Right lobe of liver (tissue), 6 donors: ENCODE results near the gene NBAS. TPM values are rescaled to one million over a fixed set of nuclear protein-coding genes. Genes with fewer than 3 reads are reported as not detected.

Experiments used
- ATAC-seq, 4 donors: fragments of 200-7000 bp; cut with Tn5 transposase; one replicate each; pipeline ENCODE4 v1.9.1; 2020; ENCODE audit warnings: mild to moderate bottlenecking in 4 of 4, moderate library complexity in 4 of 4
- DNase-seq, 3 donors: peaks; one replicate each; pipeline ENCODE4 v3.0.0-alpha.2; 2020
- H3K27ac ChIP-seq, 3 donors: fragments of 200-600 bp; one replicate each; pipeline ENCODE4 v1.8.0; 2022
- H3K27me3 ChIP-seq, 2 donors: fragments of 200-600 bp; one replicate each; pipeline ENCODE4 v1.8.0; 2022
- H3K36me3 ChIP-seq, 4 donors: fragments of 200-600 bp; sonication (generic) in 1 of 4; one replicate each; pipeline versions ENCODE4 v1.5.1 to v1.8.0; 2017 to 2022; ENCODE audit warnings: control low read depth in 1 of 4
- H3K4me1 ChIP-seq, 4 donors: fragments of 200-600 bp; sonication (generic) in 1 of 4; one replicate each; pipeline versions ENCODE4 v1.5.1 to v1.8.0; 2017 to 2022; ENCODE audit warnings: control low read depth in 1 of 4
- H3K4me3 ChIP-seq, 3 donors: fragments of 200-600 bp; one replicate each; pipeline ENCODE4 v1.8.0; 2022
- H3K9me3 ChIP-seq, 4 donors: fragments of 200-600 bp; sonication (generic) in 1 of 4; one replicate each; pipeline versions ENCODE4 v1.5.1 to v1.8.0; 2017 to 2022; ENCODE audit warnings: control low read depth in 1 of 4
- POLR2A ChIP-seq: fragments of 450-650 bp; IDR thresholded peaks from one replicate; pipeline ENCODE4 v1.6.1; 2017; ENCODE audit warnings: antibody characterized with exemption, mild to moderate bottlenecking
- WGBS: methylation state at CpG from one replicate; pipeline ENCODE4 v1.1.6; 2018; ENCODE audit warnings: low coverage, low lambda C conversion rate; ENCODE audit not compliant: insufficient coverage; ENCODE audit errors: missing lambda C conversion rate; 5-methylcytosine and 5-hydroxymethylcytosine counted together
- intact Hi-C, 2 donors: fragments of 100-400 bp; cut with DNase I; formaldehyde crosslinking; loops; one replicate each; pipeline versions ENCODE4 v1.11.2 to v1.14.1; 2022
- total RNA-seq, 6 experiments: library from RNA; depleted of rRNA in 2 of 6; stranded (reverse); fragments of >200 nt in 2 of 6; fragmentation: NEBNext Ultra II Directional in 3 of 6; extraction: Animal tissue kit (Norgen Biotek cat#: 25700) in 3 of 6; gene quantifications; one replicate each; pipeline versions ENCODE4 v1.1.0 to v1.2.4, GENCODE V29; 2016 to 2023
- TF ChIP-seq, protein P1 (sequence below), 4 donors: fragments of 200-600 bp in 3 of 4; fragments of 450-650 bp in 1 of 4; IDR thresholded peaks; one replicate each; pipeline versions ENCODE4 v1.5.1 to v1.8.0; 2016 to 2022; ENCODE audit warnings: antibody characterized with exemption in 4 of 4, mild to moderate bottlenecking in 2 of 4
- donor health status: DM: no; HTN: yes; CAD: no.
- donor health status: DM: no; HTN: no; CAD: no.
- donor health status: DM: no; HTN: no; CAD: no.
- donor health status: DM: no; HTN: yes; CAD: no.
- donor health status: DM: no; HTN: yes; CAD: no.

NBAS gene
- total RNA-seq, 6 experiments from 2014 or later, result 16.1 to 21.8 (median 18.5) TPM

DNA sequence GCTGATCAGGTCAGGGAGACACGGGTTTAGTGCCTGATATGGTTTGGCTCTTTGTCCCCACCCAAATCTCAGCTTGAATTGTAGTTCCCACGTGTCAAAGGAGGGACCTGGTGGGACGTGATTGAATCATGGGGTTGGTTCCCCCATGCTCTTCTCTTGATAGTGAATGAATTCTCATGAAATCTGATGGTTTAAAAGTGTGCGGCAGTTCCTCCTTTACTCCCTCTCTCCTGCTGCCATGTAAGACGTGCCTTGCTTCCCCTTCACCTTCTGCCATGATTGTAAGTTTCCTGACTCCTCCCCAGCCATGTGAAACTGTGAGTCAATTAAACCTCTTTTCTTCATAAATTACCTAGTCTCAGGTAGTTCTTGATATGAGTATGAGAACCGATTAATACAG lies 424.5 kb downstream of the NBAS start:
- Histone ChIP-seq H3K27me3 (no peaks in the 10 kb centered on the region), H3K9me3 (no peaks in the 10 kb centered on the region), H3K27ac (no peak overlapping the region), H3K4me1 (no peaks in the 10 kb centered on the region), H3K36me3 (no peaks in the 10 kb centered on the region), H3K4me3 (no peak overlapping the region)
- DNase-seq (no peak), ATAC-seq (no peak)
- whole genome bisulfite sequencing, result 73% methylated on average over 4 of the region's 6 CpGs
- intact Hi-C loops, result no loop called here
- TF ChIP-seq POLR2A, result no peak
- TF ChIP-seq, protein P1, sequence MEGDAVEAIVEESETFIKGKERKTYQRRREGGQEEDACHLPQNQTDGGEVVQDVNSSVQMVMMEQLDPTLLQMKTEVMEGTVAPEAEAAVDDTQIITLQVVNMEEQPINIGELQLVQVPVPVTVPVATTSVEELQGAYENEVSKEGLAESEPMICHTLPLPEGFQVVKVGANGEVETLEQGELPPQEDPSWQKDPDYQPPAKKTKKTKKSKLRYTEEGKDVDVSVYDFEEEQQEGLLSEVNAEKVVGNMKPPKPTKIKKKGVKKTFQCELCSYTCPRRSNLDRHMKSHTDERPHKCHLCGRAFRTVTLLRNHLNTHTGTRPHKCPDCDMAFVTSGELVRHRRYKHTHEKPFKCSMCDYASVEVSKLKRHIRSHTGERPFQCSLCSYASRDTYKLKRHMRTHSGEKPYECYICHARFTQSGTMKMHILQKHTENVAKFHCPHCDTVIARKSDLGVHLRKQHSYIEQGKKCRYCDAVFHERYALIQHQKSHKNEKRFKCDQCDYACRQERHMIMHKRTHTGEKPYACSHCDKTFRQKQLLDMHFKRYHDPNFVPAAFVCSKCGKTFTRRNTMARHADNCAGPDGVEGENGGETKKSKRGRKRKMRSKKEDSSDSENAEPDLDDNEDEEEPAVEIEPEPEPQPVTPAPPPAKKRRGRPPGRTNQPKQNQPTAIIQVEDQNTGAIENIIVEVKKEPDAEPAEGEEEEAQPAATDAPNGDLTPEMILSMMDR (IDR thresholded peaks at IDR 0.05), result no peak

DNA sequence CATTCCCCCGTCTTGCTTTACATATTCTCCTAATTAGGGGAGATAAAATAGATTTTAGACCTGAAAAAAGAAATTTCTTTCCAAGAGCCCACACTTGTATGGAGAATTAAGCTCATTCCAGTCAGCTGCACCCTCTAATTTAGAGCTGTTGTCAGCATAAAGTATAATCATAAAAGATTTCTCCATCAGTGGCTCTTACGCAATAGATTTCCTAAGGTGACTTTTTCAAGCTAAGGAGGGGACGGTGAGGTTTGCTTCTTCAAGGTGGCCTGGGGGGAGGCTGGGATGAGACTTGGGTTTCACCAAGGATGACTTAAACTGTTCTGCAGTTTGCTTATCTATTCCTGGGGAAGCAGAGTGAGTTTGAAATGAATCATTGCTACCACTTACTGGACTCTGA lies 426.2 kb downstream of the NBAS start:
- no peak for ATAC-seq
- no peak for DNase-seq

DNA sequence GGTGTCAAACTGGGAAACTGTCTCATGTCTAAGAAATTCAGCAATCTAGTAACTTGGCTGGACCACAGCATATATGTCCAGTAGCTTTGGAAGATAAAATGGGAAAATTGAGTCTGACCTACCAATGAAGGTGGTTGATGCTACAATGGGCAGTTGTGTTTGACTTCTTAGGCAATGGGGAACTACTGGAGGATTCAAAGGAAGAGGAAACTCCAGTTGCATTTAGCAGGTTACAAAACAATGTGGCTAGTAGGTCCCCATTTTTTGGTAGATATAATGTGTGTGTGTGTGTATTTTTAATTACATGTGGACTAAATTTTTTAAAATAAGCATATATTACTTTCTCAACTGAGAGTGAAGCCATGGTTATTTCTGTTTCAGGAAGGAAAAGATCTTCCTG lies 427.7 kb downstream of the NBAS start:
- Histone ChIP-seq H3K27me3 (no peaks in the 10 kb centered on the region), H3K4me3 (no peak overlapping the region), H3K36me3 (no peaks in the 10 kb centered on the region), H3K27ac (no peak overlapping the region), H3K9me3 (no peaks in the 10 kb centered on the region), H3K4me1 (no peaks in the 10 kb centered on the region)
- TF ChIP-seq POLR2A, result no peak
- TF ChIP-seq, protein P1 (IDR thresholded peaks at IDR 0.05), result no peak
- intact Hi-C loops, result no loop called here
- ATAC-seq (no peak), DNase-seq (no peak)

More for the DNA sequence above, 426.2 kb downstream of the NBAS start:
- intact Hi-C loops, result no loop called here
- Histone ChIP-seq H3K4me1 (no peaks in the 10 kb centered on the region), H3K27ac (no peak overlapping the region), H3K4me3 (no peak overlapping the region), H3K36me3 (no peaks in the 10 kb centered on the region), H3K9me3 (no peaks in the 10 kb centered on the region), H3K27me3 (no peaks in the 10 kb centered on the region)
- 85% methylated on average over 3 of the region's 3 CpGs for WGBS
- no peak for TF ChIP-seq POLR2A
- TF ChIP-seq, protein P1 (IDR thresholded peaks at IDR 0.05), result no peak

- H3K4me3 ChIP-seq, result no peak overlapping the region
- H3K9me3 ChIP-seq, result no peaks in the 10 kb centered on the region
- WGBS, result 62% methylated on average over 10 of the region's 10 CpGs
- no peaks in the 10 kb centered on the region for H3K27me3 ChIP-seq
- H3K36me3 ChIP-seq, result no peaks in the 10 kb centered on the region
- H3K27ac ChIP-seq, result no peak overlapping the region
- intact Hi-C loops, result no loop called here
- H3K4me1 ChIP-seq, result no peaks in the 10 kb centered on the region
- TF ChIP-seq, protein P1 (IDR thresholded peaks at IDR 0.05), result no peak
- no peak for TF ChIP-seq POLR2A
- ATAC-seq (no peak), DNase-seq (no peak)
These were observed 432.3 kb downstream of the NBAS start for GRCh38 chr2:15128846-15129245.

DNA sequence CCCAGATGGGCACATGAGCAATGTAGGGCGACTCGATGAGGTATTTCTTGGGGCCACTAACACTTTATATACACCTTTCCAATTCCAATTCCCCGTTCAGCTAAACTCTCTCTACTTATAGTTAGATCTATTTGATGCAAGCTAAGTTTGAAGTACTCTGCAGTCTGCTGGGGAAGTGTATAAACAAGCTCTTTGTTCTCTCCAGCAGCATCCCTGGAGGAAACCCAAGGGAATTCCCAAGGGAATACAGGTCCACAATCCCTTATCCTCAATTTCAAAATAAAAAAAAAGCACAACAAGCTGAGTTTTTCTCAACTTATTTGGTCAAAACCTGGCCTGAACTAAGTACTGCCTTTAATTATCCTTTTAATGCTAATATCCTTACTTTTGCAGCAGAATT lies 433.3 kb downstream of the NBAS start:
- TF ChIP-seq, protein P1 (IDR thresholded peaks at IDR 0.05), result no peak
- TF ChIP-seq POLR2A, result no peak
- no peak for ATAC-seq
- Histone ChIP-seq H3K36me3 (no peaks in the 10 kb centered on the region), H3K4me1 (no peaks in the 10 kb centered on the region), H3K27me3 (no peaks in the 10 kb centered on the region), H3K27ac (no peak overlapping the region), H3K9me3 (no peaks in the 10 kb centered on the region), H3K4me3 (no peak overlapping the region)
- 83% methylated on average over 1 of the region's 3 CpGs for WGBS
- DNase-seq, result no peak
- intact Hi-C loops, result no loop called here
